Lower lobe of right lung (tissue), 2 donors: ENCODE data around the gene WIPF3. TPM values are rescaled to one million over a fixed set of nuclear protein-coding genes. Genes with fewer than 3 reads are reported as not detected.

Experiments used
- ATAC-seq, 2 donors: fragments of 200-7000 bp; cut with Tn5 transposase; one replicate each; pipeline ENCODE4 v1.9.1; 2020 to 2022; ENCODE audit warnings: mild to moderate bottlenecking in 2 of 2, moderate library complexity in 2 of 2
- DNase-seq: peaks from one replicate; pipeline ENCODE4 v3.0.0-alpha.2; 2020
- H3K27ac ChIP-seq: fragments of 200-600 bp; one replicate; pipeline ENCODE4 v1.8.0; 2022
- H3K27me3 ChIP-seq: fragments of 200-600 bp; one replicate; pipeline ENCODE4 v1.8.0; 2022; ENCODE audit warnings: low read depth
- H3K36me3 ChIP-seq: fragments of 200-600 bp; one replicate; pipeline ENCODE4 v1.8.0; 2022; ENCODE audit warnings: mild to moderate bottlenecking
- H3K4me1 ChIP-seq: fragments of 200-600 bp; one replicate; pipeline ENCODE4 v1.8.0; 2022
- H3K4me3 ChIP-seq: fragments of 200-600 bp; one replicate; pipeline ENCODE4 v1.8.0; 2022; ENCODE audit warnings: mild to moderate bottlenecking
- H3K9me3 ChIP-seq: fragments of 200-600 bp; one replicate; pipeline ENCODE4 v1.8.0; 2022
- CTCF ChIP-seq: fragments of 200-600 bp; IDR thresholded peaks from one replicate; pipeline ENCODE4 v1.8.0; 2022; ENCODE audit warnings: antibody characterized with exemption, mild to moderate bottlenecking
- intact Hi-C: fragments of 100-400 bp; cut with DNase I; formaldehyde crosslinking; loops from one replicate; pipeline ENCODE4 v1.11.0; 2022
- total RNA-seq: library from RNA; stranded (reverse); fragmentation: NEBNext Ultra II Directional; extraction: Animal tissue kit (Norgen Biotek cat#: 25700); gene quantifications from one replicate; pipeline ENCODE4 v1.2.1, GENCODE V29; 2021
- donor health status: DM: no; HTN: yes; CAD: no; lungs with severe emphysema.

WIPF3 gene
- total RNA-seq, 1 donor from 2014 or later, result 0.95 TPM

GRCh38 chr7:29891766-29892165 is 85.5 kb downstream of the WIPF3 start:
- Histone ChIP-seq H3K27me3 (no peaks in the 10 kb centered on the region), H3K9me3 (no peaks in the 10 kb centered on the region), H3K36me3 (no peaks in the 10 kb centered on the region), H3K4me1 (no peaks in the 10 kb centered on the region), H3K4me3 (no peak overlapping the region), H3K27ac (no peak overlapping the region)
- no peak for TF ChIP-seq CTCF
- ATAC-seq (no peak), DNase-seq (no peak)
- intact Hi-C loops, result no loop called here

DNA sequence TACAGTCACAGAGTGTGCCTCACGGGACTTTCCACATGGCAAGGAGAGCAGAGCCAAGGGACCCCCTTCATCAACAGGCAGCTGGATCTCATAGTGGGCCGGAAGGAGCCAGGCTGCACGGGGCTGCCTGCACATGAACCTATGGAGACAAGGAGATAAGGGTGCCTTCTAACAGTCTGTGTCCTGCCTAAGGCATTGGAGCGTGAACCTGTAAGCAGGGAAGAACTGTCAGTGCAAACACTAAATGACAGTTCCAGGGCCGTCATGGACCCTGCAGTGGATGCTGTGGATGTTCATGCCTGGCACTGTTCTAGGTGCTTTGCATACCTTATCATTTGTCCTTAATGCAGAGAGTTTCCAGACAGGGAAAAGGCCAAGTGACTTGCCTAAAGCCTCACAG is 85.9 kb downstream of the WIPF3 start:
- Histone ChIP-seq H3K36me3 (no peaks in the 10 kb centered on the region), H3K27ac (no peak overlapping the region), H3K9me3 (peaks cover 4% of the 10 kb centered on the region), H3K4me3 (no peak overlapping the region), H3K27me3 (no peaks in the 10 kb centered on the region), H3K4me1 (no peaks in the 10 kb centered on the region)
- intact Hi-C loops, result no loop called here
- TF ChIP-seq CTCF, result no peak
- no peak for ATAC-seq
- DNase-seq, result no peak

GRCh38 chr7:29893351-29893965 is 87.2 kb downstream of the WIPF3 start:
- intact Hi-C loops, result no loop called here
- TF ChIP-seq CTCF, result no peak
- Histone ChIP-seq H3K4me1 (no peaks in the 10 kb centered on the region), H3K27me3 (no peaks in the 10 kb centered on the region), H3K4me3 (no peak overlapping the region), H3K27ac (no peak overlapping the region), H3K9me3 (peaks cover 4% of the 10 kb centered on the region), H3K36me3 (no peaks in the 10 kb centered on the region)
- no peak for ATAC-seq
- no peak for DNase-seq

GRCh38 chr7:29894256-29894655 is 87.9 kb downstream of the WIPF3 start:
- H3K9me3 ChIP-seq, result peaks cover 4% of the 10 kb centered on the region
- DNase-seq (no peak), ATAC-seq (no peak)
- H3K27me3 ChIP-seq, result no peaks in the 10 kb centered on the region
- H3K4me3 ChIP-seq, result no peak overlapping the region
- intact Hi-C loops, result no loop called here
- no peak overlapping the region for H3K27ac ChIP-seq
- TF ChIP-seq CTCF, result no peak
- no peaks in the 10 kb centered on the region for H3K36me3 ChIP-seq
- no peaks in the 10 kb centered on the region for H3K4me1 ChIP-seq

- intact Hi-C loops, result no loop called here
- ATAC-seq (no peak), DNase-seq (no peak)
- no peak for TF ChIP-seq CTCF
- no peak overlapping the region for H3K27ac ChIP-seq
- H3K36me3 ChIP-seq, result no peaks in the 10 kb centered on the region
- H3K27me3 ChIP-seq, result no peaks in the 10 kb centered on the region
- H3K9me3 ChIP-seq, result peaks cover 4% of the 10 kb centered on the region
- H3K4me3 ChIP-seq, result no peak overlapping the region
- no peaks in the 10 kb centered on the region for H3K4me1 ChIP-seq
These were observed 89.3 kb downstream of the WIPF3 start for GRCh38 chr7:29895559-29895958.
